ENCODE data around the gene STK26. TPM values are rescaled to one million over a fixed set of nuclear protein-coding genes. Genes with fewer than 3 reads are reported as not detected.
A peak's percentile ranks its signal among the peaks of the same experiment; 100 is the strongest.
"Not testable (repeated sequence)": the region's sequence is repeated elsewhere in the genome, so short reads cannot be mapped to it uniquely, and the experiment has no call there.

STK26 gene
- total RNA-seq (2014; rRNA removed), result 4.4 and 4.7 TPM in 2 replicates
- 0.32 TPM for polyA plus RNA-seq (2012)

DNA sequence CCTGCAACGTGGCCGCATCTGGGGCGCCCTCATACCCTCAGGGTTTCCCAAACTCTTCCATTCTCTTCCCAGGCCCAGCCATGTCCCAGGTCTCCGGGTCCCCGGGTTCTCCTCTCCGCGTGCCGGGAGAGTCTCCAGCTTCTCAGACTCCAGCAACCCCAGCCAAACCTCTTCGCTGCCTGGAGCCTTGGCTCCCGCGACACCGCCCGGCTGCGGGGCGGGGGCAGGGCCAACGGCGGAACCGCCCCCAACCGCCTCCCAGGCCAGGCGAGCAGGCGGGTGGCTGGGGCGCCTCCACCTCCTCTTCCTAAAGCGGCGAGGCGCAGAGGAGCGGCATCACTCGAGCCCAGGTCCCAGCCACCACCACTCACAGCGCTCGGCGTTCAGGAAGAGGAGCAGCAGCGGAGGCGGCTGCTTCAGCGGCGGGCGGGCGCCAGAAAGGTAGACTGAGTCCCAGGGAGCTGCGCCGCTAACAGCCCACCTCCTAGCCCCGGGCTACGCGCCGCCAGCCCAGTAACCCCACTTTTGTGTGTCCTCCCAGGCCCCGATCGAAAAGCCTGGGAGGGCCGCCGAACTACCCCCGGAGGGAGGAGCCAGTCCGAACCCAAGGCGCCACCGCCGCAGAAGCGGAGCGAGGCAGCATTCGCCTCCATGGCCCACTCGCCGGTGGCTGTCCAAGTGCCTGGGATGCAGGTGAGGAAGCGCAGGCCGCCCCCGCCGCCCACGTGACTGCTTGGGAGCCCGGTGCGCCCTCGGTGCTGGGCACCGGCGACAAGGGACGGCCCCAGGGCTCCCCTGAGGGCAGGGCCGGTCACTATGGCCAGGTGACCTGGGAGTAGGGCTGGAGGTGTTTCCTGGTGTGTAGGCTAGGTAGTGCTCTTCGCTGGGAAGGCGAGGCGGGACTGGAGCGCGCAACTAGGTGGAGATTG lies at the start of gene STK26:
Gene STK26 (plus strand): TSS at position 336 of the 929 bp plus-strand sequence. CDS start 316 bp downstream, at position 652.
- peak; percentile 34 for DNase-seq (ENCODE audit: low read depth)

DNA sequence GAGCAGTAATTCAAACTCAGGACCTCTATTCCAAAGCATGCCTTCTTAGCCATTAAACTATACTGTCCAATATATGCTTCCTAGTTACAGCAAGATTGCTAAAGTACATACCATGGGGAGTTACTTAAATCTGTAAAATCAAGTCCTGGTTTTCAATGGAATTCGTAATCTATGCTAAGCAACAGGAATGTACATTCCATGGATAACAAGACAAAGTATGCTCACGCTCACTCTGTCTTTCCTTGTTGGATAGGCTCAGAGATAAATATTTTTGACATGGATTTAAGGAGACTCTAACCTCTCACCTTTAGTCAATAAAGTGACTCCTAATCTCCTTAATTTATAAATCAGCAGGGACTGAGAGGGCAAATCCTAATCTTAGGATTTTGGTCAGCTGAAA lies 47.3 kb upstream of the STK26 start:
- DNase-seq (ENCODE audit: low read depth), result no peak

DNA sequence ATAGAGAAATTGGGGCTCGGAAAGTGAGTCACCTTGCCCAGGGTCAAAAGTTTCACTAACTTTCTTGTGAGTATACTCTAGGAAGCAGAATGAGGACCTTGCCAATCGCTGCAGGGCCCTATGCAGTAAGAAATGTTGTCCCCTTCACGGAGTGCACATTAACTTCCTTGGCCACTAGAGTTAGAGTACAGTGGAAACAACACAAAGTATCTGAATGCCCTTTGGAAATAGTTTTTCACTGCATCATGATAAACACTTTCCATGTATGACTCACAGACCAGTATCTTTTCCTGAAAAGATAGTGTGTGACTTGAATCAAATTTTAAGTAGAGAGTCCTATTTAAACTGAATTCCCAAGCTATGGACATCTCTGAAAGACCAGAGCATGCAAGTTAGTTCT lies 45.5 kb upstream of the STK26 start:
- DNase-seq (ENCODE audit: low read depth), result peak; percentile 0

DNA sequence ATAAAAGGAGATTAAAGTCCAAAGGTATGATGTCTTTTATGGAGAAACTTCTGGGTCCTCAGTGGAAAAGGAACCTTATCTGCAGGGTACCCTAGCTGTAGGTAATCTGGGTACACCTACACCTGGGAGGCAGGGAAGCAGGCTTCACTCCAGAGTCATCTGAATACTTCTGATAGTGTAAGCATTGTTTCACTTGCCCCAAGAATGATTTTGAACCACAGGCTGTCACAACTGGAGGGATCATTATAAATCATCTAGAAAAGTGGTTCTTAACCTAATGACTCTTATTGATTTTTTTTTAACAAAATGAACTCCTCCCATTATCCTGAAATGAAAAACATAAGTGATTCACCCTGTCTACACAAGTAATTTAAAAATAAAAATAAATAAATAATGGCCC lies 44.0 kb upstream of the STK26 start:
- no peak for DNase-seq (ENCODE audit: low read depth)

DNA sequence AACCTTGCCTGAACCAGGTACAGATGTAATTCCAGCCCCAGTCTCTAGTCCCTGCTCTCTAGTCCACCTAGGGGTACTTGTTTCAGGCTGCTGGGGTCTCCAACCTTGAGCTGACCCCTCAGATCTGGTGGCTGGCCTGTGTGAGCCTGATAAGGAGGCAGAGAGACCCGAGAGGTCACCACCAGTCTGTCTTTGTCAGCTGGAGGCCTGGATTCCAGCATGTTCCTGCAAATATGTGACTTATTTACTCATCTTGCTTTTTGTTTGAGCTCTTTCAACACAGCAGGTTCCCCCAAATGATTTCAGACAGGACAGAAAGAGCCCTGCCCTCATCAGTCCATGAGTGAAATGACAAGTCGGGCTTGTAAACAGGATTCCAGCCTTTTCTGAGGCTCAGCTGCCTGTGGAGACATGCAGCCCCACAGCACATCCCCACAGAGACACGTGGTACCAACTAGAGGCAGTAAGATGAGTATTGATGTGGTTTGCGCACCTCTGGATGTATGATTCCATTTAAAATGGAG lies 37.5 kb upstream of the STK26 start:
- no peak for DNase-seq (ENCODE audit: low read depth)

DNA sequence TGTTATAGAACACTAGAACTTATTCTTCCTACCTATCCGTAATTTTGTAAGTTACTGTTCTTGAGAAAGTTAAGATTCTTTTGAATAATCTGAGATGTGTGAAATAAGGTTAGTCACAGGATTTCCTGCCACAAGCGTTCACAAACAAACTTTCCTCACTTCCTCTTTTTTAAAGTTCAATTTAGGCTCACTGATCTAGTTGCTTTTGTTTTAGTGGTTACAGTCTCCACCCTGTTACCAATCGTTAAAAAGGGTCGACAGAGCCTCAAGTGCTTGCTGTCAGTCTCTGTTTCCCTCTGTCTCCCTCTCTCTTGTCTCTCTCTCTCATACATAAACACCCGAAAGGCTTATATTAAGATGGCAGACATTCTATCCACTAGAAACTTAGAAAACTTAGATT lies 35.9 kb upstream of the STK26 start:
- no peak for DNase-seq (ENCODE audit: low read depth)

DNA sequence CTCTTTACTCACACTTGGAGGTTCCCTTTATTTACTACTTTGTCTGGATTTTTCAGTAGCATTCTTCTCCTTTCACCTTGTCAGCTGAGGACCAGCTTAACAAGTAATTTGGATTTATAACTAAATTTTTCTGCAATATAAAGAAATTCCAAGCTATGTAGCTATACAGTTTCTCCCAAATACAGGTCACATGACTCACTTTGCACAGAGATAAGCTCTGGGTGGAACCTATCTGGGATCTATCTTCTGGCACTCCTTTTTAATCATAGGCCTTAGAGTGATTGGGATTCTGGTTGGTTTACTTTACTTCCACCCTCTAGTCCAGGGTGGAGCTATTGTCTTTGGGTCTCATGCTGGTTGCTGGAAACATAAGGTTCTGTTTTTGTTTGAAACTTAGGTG lies 34.9 kb upstream of the STK26 start:
- DNase-seq (ENCODE audit: low read depth), result no peak

DNA sequence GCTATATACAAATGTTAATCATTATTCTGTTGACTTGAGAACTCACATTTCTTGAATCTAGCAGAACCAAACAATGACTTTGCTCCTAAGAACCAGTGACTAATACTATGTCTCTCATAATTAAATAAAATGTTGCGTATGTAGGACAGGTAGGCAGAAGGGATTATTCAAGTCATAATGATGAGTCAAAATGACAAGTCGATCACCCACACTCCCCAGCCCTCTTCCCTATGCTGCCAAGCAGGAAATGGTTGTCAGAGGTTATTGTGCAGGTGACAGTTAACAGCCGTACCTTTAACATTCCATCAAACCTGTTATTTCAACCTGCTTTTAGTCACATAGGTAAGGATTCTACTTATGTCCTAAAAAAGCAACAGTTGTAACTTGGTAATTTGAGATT lies 22.0 kb upstream of the STK26 start:
- no peak for DNase-seq (ENCODE audit: low read depth)

DNA sequence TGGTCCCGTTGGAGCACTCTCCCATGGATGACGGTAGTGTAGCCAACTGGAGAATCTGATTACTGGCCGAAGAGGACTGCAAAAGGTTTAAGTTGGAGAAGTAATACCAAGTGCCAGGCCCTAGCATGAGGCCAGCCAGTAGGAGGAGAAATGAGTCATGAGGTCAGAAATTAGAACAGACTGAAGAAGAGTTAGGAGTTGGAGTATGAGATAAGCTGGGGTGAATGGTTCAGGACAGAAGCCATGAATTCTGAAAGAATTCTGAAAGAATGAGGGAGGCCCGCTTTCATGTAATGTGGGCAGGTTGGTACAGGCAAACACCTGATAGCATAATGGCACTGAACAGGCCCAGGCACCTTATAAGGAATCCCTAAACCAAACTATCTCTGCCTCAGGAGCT lies 18.4 kb upstream of the STK26 start:
- DNase-seq (ENCODE audit: low read depth), result no peak

DNA sequence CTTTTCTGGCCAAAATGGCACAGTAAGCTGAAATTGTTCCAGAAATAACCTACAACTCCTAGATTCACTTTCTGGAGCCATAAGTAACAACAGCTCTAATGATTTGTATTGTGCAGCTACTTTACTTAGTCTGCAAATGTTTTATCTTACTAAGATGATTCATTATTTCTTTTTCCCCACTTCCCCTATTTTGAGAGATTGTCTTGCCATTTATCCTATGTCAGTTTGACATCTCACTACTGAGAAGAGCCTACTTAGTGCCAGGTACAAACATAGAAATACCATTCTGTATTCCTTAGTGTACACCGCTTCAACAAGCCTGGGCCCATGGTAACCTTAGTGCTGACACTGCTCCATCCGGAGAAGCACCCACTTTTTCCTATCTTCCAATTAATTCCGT lies 13.8 kb upstream of the STK26 start:
- no peak for DNase-seq (ENCODE audit: low read depth)

DNA sequence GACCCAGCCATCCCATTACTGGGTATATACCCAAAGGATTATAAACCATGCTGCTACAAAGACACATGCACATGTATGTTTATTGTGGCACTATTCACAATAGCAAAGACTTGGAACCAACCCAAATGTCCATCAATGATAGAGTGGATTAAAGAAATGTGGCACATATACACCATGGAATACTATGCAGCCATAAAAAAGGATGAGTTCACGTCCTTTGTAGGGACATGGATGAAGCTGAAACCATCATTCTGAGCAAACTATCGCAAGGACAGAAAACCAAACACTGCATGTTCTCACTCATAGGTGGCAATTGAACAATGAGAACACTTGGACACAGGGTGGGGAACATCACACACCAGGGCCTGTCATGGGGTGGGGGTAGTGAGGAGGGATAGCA lies 12.9 kb upstream of the STK26 start:
- DNase-seq (ENCODE audit: low read depth), result not testable (repeated sequence)

DNA sequence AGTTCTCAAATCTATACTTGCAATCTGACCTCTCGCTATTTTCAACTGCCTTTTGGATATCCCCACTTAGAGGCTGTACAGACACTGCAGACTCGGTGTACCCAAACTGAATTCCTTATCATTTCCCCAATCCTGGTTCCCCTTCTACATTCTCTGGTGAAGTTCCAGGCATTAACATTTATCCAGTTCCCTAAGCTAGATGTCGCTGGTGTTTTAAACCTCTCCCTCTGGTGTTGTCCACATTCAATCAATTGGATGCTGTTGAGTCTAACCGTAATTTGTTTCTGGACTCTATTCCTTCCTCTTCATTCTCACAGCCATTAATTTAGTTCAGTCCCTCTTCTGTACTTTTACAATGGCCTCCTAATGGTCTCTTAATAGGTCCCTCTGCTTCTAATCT lies 7.2 kb upstream of the STK26 start:
- no peak for DNase-seq (ENCODE audit: low read depth)

DNA sequence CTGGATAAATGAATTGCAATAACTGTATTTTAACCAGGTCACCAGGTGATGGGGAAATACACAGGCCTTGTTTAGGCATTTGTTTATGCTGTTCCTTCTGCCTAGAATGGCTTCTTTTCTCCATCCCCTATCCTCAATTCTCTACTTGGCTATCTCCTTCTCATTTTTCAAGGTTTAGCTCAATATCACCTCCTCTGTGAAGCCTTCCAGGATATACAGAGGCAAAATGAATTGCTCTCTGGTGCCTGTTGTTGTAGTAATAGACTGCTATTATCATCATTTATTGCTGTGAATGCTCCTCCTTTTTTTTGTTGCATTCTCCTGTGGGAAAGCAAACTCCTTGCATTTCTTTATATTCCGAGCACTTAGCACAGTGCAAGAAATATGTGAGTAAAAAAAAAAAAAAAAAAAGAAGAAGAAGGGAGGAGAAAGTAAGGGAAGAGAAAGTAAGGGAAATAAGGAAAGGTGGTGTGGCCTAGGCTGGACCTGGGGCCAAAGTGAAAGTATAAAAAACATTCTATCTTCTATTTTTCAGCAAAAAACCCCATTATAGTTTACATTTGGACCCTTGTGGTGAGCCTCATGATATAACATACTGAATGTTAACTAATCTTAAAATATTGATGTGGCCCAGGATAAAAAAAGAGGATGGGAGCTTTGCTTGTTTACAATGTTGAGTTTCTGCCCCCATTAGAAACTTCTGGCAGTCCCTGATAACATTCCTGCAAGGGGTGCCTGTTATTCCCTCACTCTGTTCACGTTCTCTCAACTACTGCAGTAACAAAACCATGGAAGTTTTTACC lies 6.3 kb upstream of the STK26 start:
- DNase-seq (ENCODE audit: low read depth), result no peak

DNA sequence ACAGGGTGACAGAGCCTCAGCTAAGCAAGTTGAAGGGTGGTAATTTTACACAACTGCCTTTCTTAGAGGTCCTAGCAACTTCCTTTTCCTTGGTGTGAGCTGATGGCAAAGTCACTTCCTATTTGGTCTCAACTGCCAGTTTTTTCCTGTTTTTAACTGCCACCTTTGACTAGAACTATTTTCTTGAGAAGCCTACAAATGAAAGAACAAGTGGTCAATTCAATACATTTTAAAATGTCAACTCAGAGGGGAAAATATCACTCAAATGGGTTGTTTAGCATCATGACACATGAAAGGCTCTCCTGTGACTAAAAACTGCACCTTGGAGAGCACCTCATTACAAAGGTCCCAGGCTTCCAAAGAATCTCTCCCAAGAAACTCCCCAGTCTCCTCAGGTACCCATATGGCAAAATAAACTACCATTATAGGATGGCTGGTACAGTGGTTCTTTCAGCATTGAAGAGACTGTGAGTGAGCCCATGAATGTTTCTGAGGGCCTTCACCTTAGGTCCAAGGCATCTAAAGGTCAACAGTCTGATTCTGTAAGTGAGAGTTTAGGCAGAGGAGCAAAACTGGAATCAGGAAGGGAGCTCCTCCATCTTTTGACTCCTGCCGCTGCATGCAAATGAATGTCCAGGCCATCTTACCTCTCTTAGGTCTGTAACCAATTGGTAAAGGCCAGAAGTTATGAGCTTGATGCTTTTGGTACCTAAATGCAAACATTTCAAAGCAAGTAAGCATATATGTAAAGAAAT lies 5.5 kb upstream of the STK26 start:
- DNase-seq (ENCODE audit: low read depth), result no peak

DNA sequence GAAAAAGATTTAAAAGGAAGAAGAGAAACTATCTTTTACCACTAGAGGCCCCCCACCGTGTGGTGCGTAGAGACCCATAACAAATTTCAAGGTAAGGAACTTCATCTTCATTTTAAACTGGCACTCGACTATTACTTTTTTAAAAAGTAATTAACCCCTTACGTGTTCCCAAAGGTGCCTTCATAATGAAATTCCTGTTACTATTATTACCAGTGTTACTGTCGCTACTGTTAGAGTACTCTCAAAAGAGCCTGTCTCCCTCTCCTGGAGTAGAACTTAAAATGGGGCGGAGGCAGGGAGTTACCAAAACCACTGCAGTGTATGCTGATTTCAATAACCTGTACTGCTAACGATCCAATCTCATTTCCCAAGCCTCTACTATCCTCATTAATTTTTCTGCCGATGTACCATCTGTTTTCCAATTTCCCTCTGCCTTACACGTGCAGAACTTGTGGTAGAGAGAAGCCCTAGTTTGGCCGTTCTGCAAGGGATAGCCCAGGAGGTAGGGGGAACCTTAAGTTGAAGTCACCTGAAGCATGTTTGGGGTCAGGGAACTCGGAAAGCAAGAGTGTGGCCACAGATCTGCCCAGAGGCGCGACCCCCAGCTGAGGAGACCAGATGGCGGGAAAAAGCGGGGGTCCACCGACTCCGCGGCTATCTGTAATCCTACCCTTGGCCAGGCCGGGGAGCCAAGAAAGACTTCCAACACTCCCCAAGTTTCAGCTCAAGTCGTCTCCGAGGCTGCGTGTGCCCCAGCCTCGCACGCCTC lies 720 bp upstream of the STK26 start:
- DNase-seq (ENCODE audit: low read depth), result no peak

DNA sequence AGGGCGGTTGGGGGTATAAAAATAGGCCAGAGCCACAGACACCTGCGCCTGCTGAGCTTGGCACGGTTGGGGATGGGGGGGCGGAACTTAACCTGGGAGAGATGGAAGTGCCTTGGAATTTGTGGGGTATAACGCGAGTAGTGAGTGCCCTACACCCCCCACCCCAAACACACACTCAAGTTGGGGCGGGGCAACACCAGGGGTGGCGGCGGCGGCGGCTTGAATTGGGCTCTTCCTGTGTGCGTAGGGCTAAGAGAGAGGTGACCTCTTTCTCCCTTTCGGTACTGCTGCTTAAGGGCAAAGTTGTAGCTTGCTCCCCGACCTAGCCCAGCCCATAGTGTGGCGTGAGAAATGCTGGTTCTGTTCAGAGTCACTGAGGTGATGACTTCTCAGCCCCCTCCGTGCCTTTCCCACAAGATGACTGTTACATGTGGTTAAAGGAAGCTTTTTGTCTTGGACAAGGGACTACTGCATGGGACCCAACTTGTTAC lies 839 bp downstream of the STK26 start:
- no peak for DNase-seq (ENCODE audit: low read depth)

DNA sequence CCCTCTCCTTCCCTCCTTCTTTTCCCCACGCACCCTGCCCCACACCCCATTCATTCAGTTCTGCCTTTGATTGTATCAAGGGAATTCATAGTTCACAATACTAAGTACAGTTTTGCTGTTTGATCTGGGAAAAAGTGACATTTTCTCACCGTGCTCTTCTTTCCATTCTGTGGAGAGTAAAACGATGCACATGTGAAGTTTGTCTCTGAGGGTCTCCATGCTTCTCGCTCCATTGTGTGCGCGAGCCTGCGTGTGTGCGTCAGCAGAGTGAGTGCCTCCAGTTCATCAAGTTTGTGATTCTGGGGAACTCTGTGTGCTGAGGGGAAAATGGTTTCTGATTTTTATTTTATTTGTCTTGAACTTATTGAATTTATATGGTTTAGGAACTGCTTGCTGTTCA lies 1.9 kb downstream of the STK26 start:
- no peak for DNase-seq (ENCODE audit: low read depth)

DNA sequence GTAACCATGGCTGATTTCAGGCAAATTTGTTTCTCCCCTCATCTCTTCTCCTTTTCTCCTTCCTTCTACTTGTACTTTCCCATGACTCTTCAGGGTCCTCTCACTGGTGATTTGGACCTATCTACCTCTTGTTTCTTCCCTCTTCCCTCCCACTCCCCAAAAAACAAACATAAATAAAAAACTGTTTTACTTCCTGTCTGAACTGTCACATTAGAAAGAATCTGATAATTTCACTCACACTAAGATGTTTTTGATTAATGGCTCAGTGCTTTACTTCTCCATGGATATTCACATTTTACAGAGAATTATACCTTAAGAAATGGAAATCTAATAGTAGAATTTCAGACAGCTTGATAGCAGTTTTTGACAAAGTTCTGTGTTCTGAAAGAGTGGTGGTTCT lies 7.2 kb downstream of the STK26 start:
- DNase-seq (ENCODE audit: low read depth), result no peak

DNA sequence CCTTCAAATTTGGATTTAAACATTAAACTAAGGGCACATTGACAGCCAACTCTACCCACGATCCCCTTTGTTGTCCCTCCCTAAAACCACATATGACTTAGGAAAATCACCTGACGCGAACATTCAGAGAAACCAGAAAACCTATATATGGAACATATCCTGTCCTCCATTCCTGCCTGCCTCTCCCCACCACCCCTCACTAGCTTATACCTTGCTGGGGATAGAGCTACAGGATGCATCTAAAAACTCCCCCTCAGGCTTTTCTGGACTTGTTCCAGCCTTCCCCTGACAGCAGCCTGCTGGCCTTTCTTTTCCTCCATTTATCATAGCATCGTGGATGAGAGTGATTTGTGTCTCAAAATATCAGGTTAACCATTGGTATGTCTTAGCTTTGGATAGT lies 8.8 kb downstream of the STK26 start:
- DNase-seq (ENCODE audit: low read depth), result no peak

DNA sequence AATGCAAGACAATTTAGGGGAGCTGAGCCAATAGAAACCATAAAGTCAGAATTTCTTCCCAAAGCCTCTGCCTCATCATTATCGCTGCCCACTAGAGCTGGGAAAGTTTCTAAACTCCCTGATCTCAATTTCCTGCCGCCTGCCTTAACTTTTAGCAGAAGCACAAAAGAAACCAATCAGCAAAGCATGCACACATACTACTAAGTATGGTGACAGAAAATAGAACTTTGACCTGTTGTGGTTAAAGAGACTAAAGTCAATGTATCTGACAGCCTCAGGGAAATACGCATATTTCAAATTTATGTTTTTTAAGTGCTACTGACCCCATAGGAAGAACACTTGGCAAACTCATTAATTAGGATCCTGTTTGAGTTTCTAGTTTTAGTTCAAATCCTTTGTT lies 10.1 kb downstream of the STK26 start:
- no peak for DNase-seq (ENCODE audit: low read depth)

DNA sequence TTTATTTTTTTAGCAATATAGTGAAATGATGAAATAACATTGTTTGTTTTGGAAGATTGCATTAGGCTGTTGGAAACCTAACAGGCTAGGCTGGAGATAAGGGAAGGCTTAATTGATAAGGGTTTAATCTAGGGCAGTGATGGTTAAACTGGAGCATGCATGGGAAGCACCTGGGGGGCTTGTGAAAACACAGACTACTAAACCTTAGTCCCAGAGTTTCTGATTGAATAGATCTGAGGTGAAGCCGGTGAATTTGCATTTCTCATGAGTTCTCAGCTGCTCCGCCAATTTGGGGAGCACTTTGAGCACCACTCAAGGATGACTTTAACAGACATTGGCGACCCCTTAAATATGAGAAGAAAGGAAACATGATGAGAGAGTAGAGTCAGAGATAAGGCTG lies 11.5 kb downstream of the STK26 start:
- DNase-seq (ENCODE audit: low read depth), result no peak

Measured in LHCN-M2 (cell line).